Retinal pigment epithelial cell (primary cell): ENCODE data around the gene PRKCI.

Source experiments
- DNase-seq: peaks from one replicate; pipeline ENCODE4 v3.0.0-alpha.2; 2010; ENCODE audit warnings: low read depth
- H3K4me3 ChIP-seq: 2 replicates; pipeline ENCODE4 v1.5.1; 2011; ENCODE audit warnings: mild to moderate bottlenecking, low read length, control low read depth, moderate library complexity
- CTCF ChIP-seq: conservative IDR thresholded peaks from 2 replicates; pipeline ENCODE4 v1.5.1; 2011; ENCODE audit warnings: low read depth, low read length, control low read depth, inconsistent platforms

PRKCI gene

DNA sequence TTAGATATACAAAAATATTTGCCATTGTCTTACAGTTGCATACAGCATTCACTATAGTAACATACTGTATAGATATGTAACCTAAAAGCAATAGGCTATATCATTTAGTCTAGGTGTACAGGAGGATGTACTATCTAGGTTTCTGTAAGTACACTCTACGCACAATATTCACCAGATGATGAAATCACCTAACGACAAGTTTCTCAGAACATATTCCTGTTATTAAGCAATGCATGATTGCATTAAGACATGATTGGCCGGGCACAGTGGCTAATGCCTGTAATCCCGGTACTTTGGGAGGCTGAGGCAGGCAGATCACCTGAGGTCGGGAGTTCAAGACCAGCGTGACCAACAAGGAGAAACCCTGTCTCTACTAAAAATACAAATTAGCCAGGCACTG lies 14.5 kb upstream of the PRKCI start:
- TF ChIP-seq CTCF: no peak
- H3K4me3 ChIP-seq: no peak overlapping the region
- no peak for DNase-seq

- no peak for DNase-seq
- H3K4me3 ChIP-seq: no peak overlapping the region
- no peak for TF ChIP-seq CTCF
These were observed 10.6 kb upstream of the PRKCI start for GRCh38 chr3:170211668-170212067.

DNA sequence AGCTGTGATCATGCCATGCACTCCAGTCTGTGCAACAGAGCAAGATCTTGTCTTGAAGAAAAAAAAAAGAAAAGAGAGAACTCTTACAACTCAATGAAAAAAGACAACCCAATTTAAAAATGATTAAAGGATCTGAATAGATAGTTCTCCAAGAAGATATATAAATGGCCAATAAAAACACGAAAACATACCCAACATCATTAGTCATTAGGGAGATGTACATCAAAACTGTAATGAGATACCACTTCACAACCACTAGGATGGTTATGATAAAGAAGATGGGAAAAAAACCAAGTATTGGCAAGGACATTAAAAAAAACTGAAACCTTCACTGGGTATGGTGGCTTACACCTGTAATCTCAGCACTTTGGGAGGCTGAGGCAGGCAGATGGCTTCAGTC lies 2.4 kb upstream of the PRKCI start:
- no peak for TF ChIP-seq CTCF
- no peak overlapping the region for H3K4me3 ChIP-seq
- no peak for DNase-seq

DNA sequence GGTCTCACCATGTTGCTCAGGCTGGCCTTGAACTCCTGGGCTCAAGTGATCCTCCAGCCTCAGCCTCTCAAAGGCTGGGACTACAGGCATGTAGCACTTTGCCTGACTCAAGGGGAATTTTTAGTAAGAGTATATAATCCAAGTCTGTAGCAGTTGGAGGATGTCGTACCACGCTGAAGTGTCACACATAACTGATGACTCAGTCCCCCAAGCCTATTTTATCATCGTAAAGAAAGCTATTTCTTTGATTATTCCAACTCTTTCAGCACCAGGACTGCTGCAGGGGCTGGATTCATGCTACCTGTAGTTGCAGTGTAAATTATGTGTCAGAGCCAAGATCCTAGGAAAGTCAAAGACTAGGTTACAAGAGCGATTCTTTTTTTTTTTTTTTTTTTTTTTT lies 1.4 kb upstream of the PRKCI start:
- DNase-seq: no peak
- H3K4me3 ChIP-seq: no peak overlapping the region
- no peak for TF ChIP-seq CTCF

GRCh38 chr3:170222647-170223541 lies 670 bp downstream of the PRKCI start:
- no peak for DNase-seq
- TF ChIP-seq CTCF: peak; percentile 14
- H3K4me3 ChIP-seq: peak overlapping the region; percentile 93

- TF ChIP-seq CTCF: no peak
- no peak for DNase-seq
- H3K4me3 ChIP-seq: no peak overlapping the region
These were observed 2.9 kb downstream of the PRKCI start for GRCh38 chr3:170225166-170225565.

GRCh38 chr3:170226426-170226960 lies 4.3 kb downstream of the PRKCI start:
- H3K4me3 ChIP-seq: no peak overlapping the region
- peak; percentile 40 for DNase-seq
- TF ChIP-seq CTCF: no peak
